Lower leg skin (tissue), 3 donors: ENCODE data around the gene ALPP.

Source experiments
- CTCF ChIP-seq, 3 donors: fragments of 450-650 bp; IDR thresholded peaks; one replicate each; pipeline ENCODE4 v1.5.1; 2016; ENCODE audit warnings: antibody characterized with exemption in 3 of 3, mild to moderate bottlenecking in 3 of 3, moderate library complexity in 2 of 3
- POLR2A ChIP-seq, 2 donors: fragments of 450-650 bp; IDR thresholded peaks; one replicate each; pipeline ENCODE4 v1.6.1; 2016 to 2017; ENCODE audit warnings: antibody characterized with exemption in 2 of 2, mild to moderate bottlenecking in 1 of 2, moderate library complexity in 1 of 2

GRCh38 chr2:232342635-232343565, 35.7 kb upstream of the ALPP start:
- TF ChIP-seq CTCF (IDR thresholded peaks at IDR 0.05), result no peak
- TF ChIP-seq POLR2A (IDR thresholded peaks at IDR 0.05), result no peak
